Liver (tissue), 9 donors: ENCODE measurements around the gene TAF3. TPM values are rescaled to one million over a fixed set of nuclear protein-coding genes. Genes with fewer than 3 reads are reported as not detected.
A peak's percentile ranks its signal among the peaks of the same experiment; 100 is the strongest.
"Not testable (repeated sequence)": the region's sequence is repeated elsewhere in the genome, so short reads cannot be mapped to it uniquely, and the experiment has no call there.

Source experiments
- DNase-seq: peaks from one replicate; pipeline ENCODE4 v3.0.0-alpha.2; 2017; ENCODE audit warnings: low spot score
- H3K27ac ChIP-seq, 2 donors: one replicate each; pipeline ENCODE4 v1.7.0; 2013; ENCODE audit warnings: inconsistent platforms in 2 of 2, low read length in 2 of 2, control low read depth in 1 of 2, low read depth in 1 of 2, mild to moderate bottlenecking in 1 of 2
- H3K27me3 ChIP-seq, 4 donors: one replicate each; pipeline versions ENCODE4 v1.6.1 to v1.7.0; 2013; ENCODE audit warnings: low read length in 3 of 4, inconsistent platforms in 1 of 4, mild to moderate bottlenecking in 1 of 4, moderate library complexity in 1 of 4; ENCODE audit not compliant: control insufficient read depth in 4 of 4, insufficient read depth in 4 of 4
- H3K36me3 ChIP-seq, 4 donors: one replicate each; pipeline versions ENCODE4 v1.6.1 to v1.7.0; 2013; ENCODE audit warnings: low read length in 3 of 4, mild to moderate bottlenecking in 3 of 4, low read depth in 1 of 4, moderate library complexity in 1 of 4; ENCODE audit not compliant: control insufficient read depth in 4 of 4, insufficient read depth in 3 of 4
- H3K4me1 ChIP-seq, 4 donors: one replicate each; pipeline versions ENCODE4 v1.6.1 to v1.7.0; 2013; ENCODE audit warnings: low read length in 3 of 4, mild to moderate bottlenecking in 3 of 4, moderate library complexity in 1 of 4; ENCODE audit not compliant: control insufficient read depth in 4 of 4, insufficient read depth in 4 of 4
- H3K4me3 ChIP-seq, 3 donors: one replicate each; pipeline versions ENCODE4 v1.6.1 to v1.7.0; 2013; ENCODE audit warnings: low read length in 3 of 3, control low read depth in 1 of 3, low read depth in 1 of 3, mild to moderate bottlenecking in 1 of 3
- H3K9ac ChIP-seq, 2 donors: one replicate each; pipeline ENCODE4 v1.7.0; 2013; ENCODE audit warnings: low read length in 2 of 2, mild to moderate bottlenecking in 2 of 2, moderate library complexity in 2 of 2, control low read depth in 1 of 2, low read depth in 1 of 2
- H3K9me3 ChIP-seq, 4 donors: one replicate each; pipeline versions ENCODE4 v1.6.1 to v1.7.0; 2013; ENCODE audit warnings: low read length in 3 of 4; ENCODE audit not compliant: control insufficient read depth in 4 of 4
- EGR1 ChIP-seq, 2 donors: IDR thresholded peaks; 2 replicates each; pipeline ENCODE4 v1.6.1; 2016 to 2018; ENCODE audit warnings: antibody characterized with exemption in 2 of 2, low read depth in 2 of 2
- FOXA1 ChIP-seq: IDR thresholded peaks from 2 replicates; pipeline ENCODE4 v1.6.1; 2016; ENCODE audit warnings: antibody characterized with exemption
- FOXA2 ChIP-seq: IDR thresholded peaks from 2 replicates; pipeline ENCODE4 v1.6.1; 2016; ENCODE audit warnings: antibody characterized with exemption
- JUND ChIP-seq, 2 donors: IDR thresholded peaks; 2 replicates each; pipeline ENCODE4 v1.6.1; 2016; ENCODE audit warnings: antibody characterized with exemption in 2 of 2
- NR2F2 ChIP-seq: IDR thresholded peaks from 2 replicates; pipeline ENCODE4 v1.6.1; 2016; ENCODE audit warnings: antibody characterized with exemption
- RAD21 ChIP-seq, 2 donors: IDR thresholded peaks; 2 replicates each; pipeline ENCODE4 v1.6.1; 2016; ENCODE audit warnings: antibody characterized with exemption in 2 of 2, mild to moderate bottlenecking in 2 of 2
- RXRA ChIP-seq, 2 donors: IDR thresholded peaks; 2 replicates each; pipeline ENCODE4 v1.6.1; 2017 to 2018; ENCODE audit warnings: antibody characterized with exemption in 2 of 2, mild to moderate bottlenecking in 1 of 2
- SP1 ChIP-seq: IDR thresholded peaks from 2 replicates; pipeline ENCODE4 v1.6.1; 2018; ENCODE audit warnings: antibody characterized with exemption, mild to moderate bottlenecking
- TAF1 ChIP-seq: conservative IDR thresholded peaks from 2 replicates; pipeline ENCODE4 v1.6.1; 2016; ENCODE audit warnings: antibody characterized with exemption, mild to moderate bottlenecking
- YY1 ChIP-seq: IDR thresholded peaks from 2 replicates; pipeline ENCODE4 v1.6.1; 2016; ENCODE audit warnings: antibody characterized with exemption, mild to moderate bottlenecking
- WGBS: extraction: QIAGEN DNeasy Blood & Tissue Kit; methylation state at CpG from one replicate; pipeline ENCODE4 v1.1.7; 2013; 5-methylcytosine and 5-hydroxymethylcytosine counted together
- polyA plus RNA-seq, 2 donors: library from polyadenylated mRNA; stranded (reverse) in 1 of 2; unstranded in 1 of 2; fragments of 200-250 nt in 1 of 2; fragments of >200 nt in 1 of 2; fragmentation: Nextera tagmentation in 1 of 2; extraction: Ambion mirVana in 1 of 2; gene quantifications; one replicate each; pipeline versions ENCODE4 v1.2.1 to v1.2.3, GENCODE V29; 2013 to 2015
- total RNA-seq, 2 donors: library from RNA; depleted of rRNA; stranded (reverse); fragments of >200 nt; gene quantifications; one replicate each; pipeline ENCODE4 v1.2.3, GENCODE V29; 2014
- TF ChIP-seq, protein P1 (sequence below): IDR thresholded peaks from 2 replicates; pipeline ENCODE4 v1.6.1; 2016; ENCODE audit warnings: antibody characterized with exemption, mild to moderate bottlenecking
- TF ChIP-seq, protein P2 (sequence below): IDR thresholded peaks from 2 replicates; pipeline ENCODE4 v1.6.1; 2016; ENCODE audit warnings: antibody characterized with exemption
- TF ChIP-seq, protein P3 (sequence below): IDR thresholded peaks from 2 replicates; pipeline ENCODE4 v1.6.1; 2016; ENCODE audit warnings: antibody characterized with exemption
- donor health status: healthy.
- donor health status: healthy.
- donor health status: healthy.
- donor health status: healthy.
- donor health status: healthy.

The TAF3 gene
- total and polyA plus RNA-seq, 4 donors = 1.5 to 3.6 (median 1.9) TPM

DNA sequence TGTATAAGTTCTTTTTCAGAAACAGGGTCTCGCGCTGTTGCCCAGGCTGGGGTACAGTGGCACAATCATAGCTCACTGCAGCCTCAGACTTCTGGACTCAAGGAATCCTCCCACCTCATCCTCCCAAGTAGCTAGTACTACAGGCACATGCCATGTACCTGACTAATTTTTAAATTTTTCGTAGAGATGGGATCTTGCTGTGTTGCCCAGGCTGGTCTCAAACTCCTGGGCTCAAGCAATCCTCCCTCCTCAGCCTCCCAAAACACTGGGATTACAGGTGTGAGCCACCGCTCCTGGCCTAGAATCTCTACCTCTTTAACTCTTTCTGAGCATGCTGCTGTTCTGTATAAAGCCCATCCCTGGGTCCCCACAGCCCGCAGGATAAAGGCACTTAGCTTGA is 212.9 kb downstream of the TAF3 start:
- not testable (repeated sequence) for H3K4me3 ChIP-seq
- 87% methylated on average over 5 of the region's 5 CpGs for WGBS
- peaks cover 0 to 20% (median 8%) of the 10 kb centered on the region in 4 donors for H3K27me3 ChIP-seq

GRCh38 chr10:8032558-8032957 is 214.3 kb downstream of the TAF3 start:
- H3K9ac ChIP-seq = no peak overlapping the region
- 90% methylated on average over 7 of the region's 7 CpGs for WGBS
- no peak overlapping the region for H3K27ac ChIP-seq
- peaks cover 5 to 16% (median 11%) of the 10 kb centered on the region in 4 donors for H3K4me1 ChIP-seq
- no peak for DNase-seq
- peaks cover 0 to 2% (median 0%) of the 10 kb centered on the region in 4 donors for H3K9me3 ChIP-seq
- no peak overlapping the region for H3K4me3 ChIP-seq
- no peak for TF ChIP-seq FOXA1
- TF ChIP-seq TAF1 = no peak
- TF ChIP-seq SP1 = no peak
- TF ChIP-seq FOXA2 = no peak
- no peak for TF ChIP-seq RXRA (IDR thresholded peaks at IDR 0.05)
- no peaks in the 10 kb centered on the region for H3K36me3 ChIP-seq
- peaks cover 0 to 22% (median 12%) of the 10 kb centered on the region in 4 donors for H3K27me3 ChIP-seq

More for the DNA sequence above, 212.9 kb downstream of the TAF3 start:
- not testable (repeated sequence) for H3K9me3 ChIP-seq, H3K9ac ChIP-seq, DNase-seq, H3K36me3 ChIP-seq, H3K27ac ChIP-seq
- peaks cover 7 to 21% (median 12%) of the 10 kb centered on the region in 4 donors for H3K4me1 ChIP-seq

- no peaks in the 10 kb centered on the region for H3K36me3 ChIP-seq
- no peak overlapping the region for H3K27ac ChIP-seq
- H3K4me1 ChIP-seq = peaks cover 5 to 16% (median 11%) of the 10 kb centered on the region in 4 donors
- peaks cover 0 to 32% (median 14%) of the 10 kb centered on the region in 4 donors for H3K27me3 ChIP-seq
- no peak overlapping the region for H3K9ac ChIP-seq
- DNase-seq = no peak
- 10% methylated on average over 45 of the region's 45 CpGs for WGBS
- TF ChIP-seq NR2F2 = no peak
- TF ChIP-seq, protein P1, sequence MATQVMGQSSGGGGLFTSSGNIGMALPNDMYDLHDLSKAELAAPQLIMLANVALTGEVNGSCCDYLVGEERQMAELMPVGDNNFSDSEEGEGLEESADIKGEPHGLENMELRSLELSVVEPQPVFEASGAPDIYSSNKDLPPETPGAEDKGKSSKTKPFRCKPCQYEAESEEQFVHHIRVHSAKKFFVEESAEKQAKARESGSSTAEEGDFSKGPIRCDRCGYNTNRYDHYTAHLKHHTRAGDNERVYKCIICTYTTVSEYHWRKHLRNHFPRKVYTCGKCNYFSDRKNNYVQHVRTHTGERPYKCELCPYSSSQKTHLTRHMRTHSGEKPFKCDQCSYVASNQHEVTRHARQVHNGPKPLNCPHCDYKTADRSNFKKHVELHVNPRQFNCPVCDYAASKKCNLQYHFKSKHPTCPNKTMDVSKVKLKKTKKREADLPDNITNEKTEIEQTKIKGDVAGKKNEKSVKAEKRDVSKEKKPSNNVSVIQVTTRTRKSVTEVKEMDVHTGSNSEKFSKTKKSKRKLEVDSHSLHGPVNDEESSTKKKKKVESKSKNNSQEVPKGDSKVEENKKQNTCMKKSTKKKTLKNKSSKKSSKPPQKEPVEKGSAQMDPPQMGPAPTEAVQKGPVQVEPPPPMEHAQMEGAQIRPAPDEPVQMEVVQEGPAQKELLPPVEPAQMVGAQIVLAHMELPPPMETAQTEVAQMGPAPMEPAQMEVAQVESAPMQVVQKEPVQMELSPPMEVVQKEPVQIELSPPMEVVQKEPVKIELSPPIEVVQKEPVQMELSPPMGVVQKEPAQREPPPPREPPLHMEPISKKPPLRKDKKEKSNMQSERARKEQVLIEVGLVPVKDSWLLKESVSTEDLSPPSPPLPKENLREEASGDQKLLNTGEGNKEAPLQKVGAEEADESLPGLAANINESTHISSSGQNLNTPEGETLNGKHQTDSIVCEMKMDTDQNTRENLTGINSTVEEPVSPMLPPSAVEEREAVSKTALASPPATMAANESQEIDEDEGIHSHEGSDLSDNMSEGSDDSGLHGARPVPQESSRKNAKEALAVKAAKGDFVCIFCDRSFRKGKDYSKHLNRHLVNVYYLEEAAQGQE = no peak
- no peak for TF ChIP-seq SP1
- TF ChIP-seq JUND (IDR thresholded peaks at IDR 0.05) = no peak
- TF ChIP-seq, protein P2, sequence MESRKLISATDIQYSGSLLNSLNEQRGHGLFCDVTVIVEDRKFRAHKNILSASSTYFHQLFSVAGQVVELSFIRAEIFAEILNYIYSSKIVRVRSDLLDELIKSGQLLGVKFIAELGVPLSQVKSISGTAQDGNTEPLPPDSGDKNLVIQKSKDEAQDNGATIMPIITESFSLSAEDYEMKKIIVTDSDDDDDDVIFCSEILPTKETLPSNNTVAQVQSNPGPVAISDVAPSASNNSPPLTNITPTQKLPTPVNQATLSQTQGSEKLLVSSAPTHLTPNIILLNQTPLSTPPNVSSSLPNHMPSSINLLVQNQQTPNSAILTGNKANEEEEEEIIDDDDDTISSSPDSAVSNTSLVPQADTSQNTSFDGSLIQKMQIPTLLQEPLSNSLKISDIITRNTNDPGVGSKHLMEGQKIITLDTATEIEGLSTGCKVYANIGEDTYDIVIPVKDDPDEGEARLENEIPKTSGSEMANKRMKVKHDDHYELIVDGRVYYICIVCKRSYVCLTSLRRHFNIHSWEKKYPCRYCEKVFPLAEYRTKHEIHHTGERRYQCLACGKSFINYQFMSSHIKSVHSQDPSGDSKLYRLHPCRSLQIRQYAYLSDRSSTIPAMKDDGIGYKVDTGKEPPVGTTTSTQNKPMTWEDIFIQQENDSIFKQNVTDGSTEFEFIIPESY = no peak
- no peak for TF ChIP-seq YY1
- no peak for TF ChIP-seq EGR1 (IDR thresholded peaks at IDR 0.05; ENCODE audit: low read depth in 2 of 2)
- TF ChIP-seq, protein P3, sequence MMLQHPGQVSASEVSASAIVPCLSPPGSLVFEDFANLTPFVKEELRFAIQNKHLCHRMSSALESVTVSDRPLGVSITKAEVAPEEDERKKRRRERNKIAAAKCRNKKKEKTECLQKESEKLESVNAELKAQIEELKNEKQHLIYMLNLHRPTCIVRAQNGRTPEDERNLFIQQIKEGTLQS = no peak
- TF ChIP-seq RAD21 (IDR thresholded peaks at IDR 0.05) = no peak
- peaks cover 0 to 2% (median under 1%) of the 10 kb centered on the region in 4 donors for H3K9me3 ChIP-seq
- H3K4me3 ChIP-seq = peak overlapping the region in 1 of 3 donors; percentile 38
Observed at GRCh38 chr10:8033812-8034465, 215.6 kb downstream of the TAF3 start.
